ENCODE results near the gene IFT43. TPM values are rescaled to one million over a fixed set of nuclear protein-coding genes. Genes with fewer than 3 reads are reported as not detected.

IFT43 gene
- total RNA-seq, 2 experiments from 2014 or later: 7.6 to 10.4 TPM

DNA sequence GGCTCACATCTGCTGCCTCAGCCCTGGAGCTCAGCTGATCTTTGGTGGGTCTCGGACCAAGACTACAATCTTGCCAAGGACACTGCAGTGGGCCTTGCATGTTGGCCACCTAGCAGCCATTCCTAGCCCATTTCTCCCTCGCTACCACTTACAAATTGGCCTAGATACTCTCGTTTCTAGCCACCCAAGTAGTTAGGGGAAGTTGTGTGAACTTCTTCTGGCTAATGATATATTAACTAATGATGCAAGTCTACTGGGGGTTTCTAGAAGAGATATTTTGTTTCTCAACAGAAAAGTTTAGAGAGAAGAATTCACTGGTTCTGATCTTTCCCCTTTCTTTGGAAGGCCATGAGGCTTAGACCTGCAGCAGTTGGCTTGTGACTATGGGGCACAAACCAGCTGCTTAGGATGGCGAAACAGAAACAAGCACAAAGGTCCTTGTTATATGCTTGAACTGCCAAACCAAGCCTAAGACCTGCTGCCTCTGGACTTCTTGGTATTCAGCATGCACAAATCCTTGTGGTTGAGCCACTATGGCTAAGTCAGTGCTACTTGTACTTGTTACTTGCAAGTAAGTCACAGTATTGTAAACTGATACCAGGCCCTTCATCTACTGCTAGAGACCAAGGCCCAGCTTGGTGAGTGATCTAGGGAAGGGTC, 135.7 kb downstream of the IFT43 start:
- ChIA-PET POLR2A (no interaction called here), CTCF (no interaction called here)
- Mint-ChIP-seq H3K36me3 (ENCODE audit: low read depth) (no peaks in the 10 kb centered on the region), H3K4me3 (no peak overlapping the region), H3K27me3 (peaks cover 4% of the 10 kb centered on the region), H3K4me1 (ENCODE audit: low read depth) (no peaks in the 10 kb centered on the region), H3K27ac (no peak overlapping the region), H3K9me3 (no peaks in the 10 kb centered on the region)
- no peak for DNase-seq
- intact Hi-C loops (cut with micrococcal nuclease): no loop called here
- TF ChIP-seq, protein P1, sequence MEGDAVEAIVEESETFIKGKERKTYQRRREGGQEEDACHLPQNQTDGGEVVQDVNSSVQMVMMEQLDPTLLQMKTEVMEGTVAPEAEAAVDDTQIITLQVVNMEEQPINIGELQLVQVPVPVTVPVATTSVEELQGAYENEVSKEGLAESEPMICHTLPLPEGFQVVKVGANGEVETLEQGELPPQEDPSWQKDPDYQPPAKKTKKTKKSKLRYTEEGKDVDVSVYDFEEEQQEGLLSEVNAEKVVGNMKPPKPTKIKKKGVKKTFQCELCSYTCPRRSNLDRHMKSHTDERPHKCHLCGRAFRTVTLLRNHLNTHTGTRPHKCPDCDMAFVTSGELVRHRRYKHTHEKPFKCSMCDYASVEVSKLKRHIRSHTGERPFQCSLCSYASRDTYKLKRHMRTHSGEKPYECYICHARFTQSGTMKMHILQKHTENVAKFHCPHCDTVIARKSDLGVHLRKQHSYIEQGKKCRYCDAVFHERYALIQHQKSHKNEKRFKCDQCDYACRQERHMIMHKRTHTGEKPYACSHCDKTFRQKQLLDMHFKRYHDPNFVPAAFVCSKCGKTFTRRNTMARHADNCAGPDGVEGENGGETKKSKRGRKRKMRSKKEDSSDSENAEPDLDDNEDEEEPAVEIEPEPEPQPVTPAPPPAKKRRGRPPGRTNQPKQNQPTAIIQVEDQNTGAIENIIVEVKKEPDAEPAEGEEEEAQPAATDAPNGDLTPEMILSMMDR (IDR thresholded peaks at IDR 0.05): no peak
- no peak for ATAC-seq

DNA sequence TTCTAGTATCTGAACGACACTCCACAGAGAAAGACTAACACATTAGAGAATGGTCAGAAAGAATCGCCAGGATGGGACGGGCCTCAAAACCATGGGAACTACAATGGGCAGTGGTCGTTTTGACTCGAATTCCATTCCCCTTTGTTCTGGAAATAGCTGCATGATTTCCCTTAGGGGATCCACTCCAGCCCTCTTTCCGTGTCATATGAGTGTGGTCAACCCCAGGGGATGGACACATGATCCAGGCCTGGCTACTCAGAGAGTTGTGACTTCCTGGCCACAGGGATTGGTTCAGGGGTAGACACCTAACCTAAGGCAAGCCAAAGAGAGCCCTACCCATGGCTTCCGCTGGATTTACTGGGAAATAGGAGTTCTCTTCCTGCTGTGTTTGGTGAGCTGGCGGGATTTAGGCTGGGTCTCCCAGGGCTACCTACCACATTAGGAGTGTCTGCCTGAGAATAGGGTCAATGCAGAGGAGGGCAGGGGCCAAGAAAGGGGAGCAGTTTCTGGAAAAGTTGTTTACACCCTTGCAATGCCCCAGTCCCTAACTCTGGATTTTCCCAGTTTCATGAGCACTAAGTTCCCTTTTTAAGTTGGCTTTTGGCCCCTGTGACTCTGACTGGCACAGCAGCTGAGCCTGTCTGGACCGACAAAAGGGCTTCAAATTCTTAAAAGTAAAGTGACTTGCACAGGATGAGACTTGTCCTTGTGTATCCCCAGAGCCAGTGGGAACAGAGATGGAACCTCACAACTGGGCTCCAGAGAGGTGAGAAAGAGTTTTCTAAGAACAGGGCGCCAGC, 138.1 kb downstream of the IFT43 start:
- no peak for DNase-seq
- Mint-ChIP-seq H3K36me3 (ENCODE audit: low read depth) (no peaks in the 10 kb centered on the region), H3K4me1 (ENCODE audit: low read depth) (no peaks in the 10 kb centered on the region), H3K27me3 (peaks cover 13% of the 10 kb centered on the region), H3K9me3 (no peaks in the 10 kb centered on the region), H3K4me3 (no peak overlapping the region), H3K27ac (no peak overlapping the region)
- ChIA-PET POLR2A (no interaction called here), CTCF (interaction anchor here (1.1 kb wide), 1 partner anchor 28 kb away, joined by 3 read pairs; no protein-coding TSS in a partner anchor)
- intact Hi-C loops (cut with micrococcal nuclease): no loop called here
- TF ChIP-seq, protein P1 (IDR thresholded peaks at IDR 0.05): no peak
- ATAC-seq: no peak

DNA sequence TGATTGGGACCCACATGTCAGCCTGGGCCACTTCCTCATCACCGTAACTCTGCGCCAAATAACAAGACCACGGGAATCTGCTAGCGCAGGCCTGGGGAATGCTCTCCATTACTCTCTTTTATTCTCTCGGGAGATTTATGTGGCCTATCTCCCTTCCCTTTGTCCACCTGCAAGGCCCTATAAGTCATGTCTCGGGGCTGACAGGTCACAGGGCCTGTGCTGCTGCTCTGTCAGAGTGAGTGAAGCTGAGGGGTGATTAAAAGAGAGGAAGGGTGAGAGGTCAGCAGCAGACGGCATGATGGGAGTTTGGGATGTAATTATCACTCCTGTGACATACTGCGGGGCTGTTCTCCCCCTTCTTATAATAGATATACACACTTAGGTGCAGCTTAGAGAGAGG, 139.9 kb downstream of the IFT43 start:
- TF ChIP-seq, protein P1 (IDR thresholded peaks at IDR 0.05): no peak
- no peak overlapping the region for H3K4me3 Mint-ChIP-seq
- intact Hi-C loops (cut with micrococcal nuclease): no loop called here
- ChIA-PET CTCF (no interaction called here), POLR2A (no interaction called here)
- H3K4me1 Mint-ChIP-seq (ENCODE audit: low read depth): no peaks in the 10 kb centered on the region
- no peaks in the 10 kb centered on the region for H3K9me3 Mint-ChIP-seq
- H3K27ac Mint-ChIP-seq: no peak overlapping the region
- DNase-seq: no peak
- H3K27me3 Mint-ChIP-seq: peaks cover 18% of the 10 kb centered on the region
- ATAC-seq: no peak
- H3K36me3 Mint-ChIP-seq (ENCODE audit: low read depth): no peaks in the 10 kb centered on the region

- intact Hi-C loops (cut with micrococcal nuclease): no loop called here
- no peak overlapping the region for H3K4me3 Mint-ChIP-seq
- H3K4me1 Mint-ChIP-seq (ENCODE audit: low read depth): no peaks in the 10 kb centered on the region
- DNase-seq (no peak), ATAC-seq (no peak)
- peaks cover 24% of the 10 kb centered on the region for H3K27me3 Mint-ChIP-seq
- ChIA-PET CTCF (no interaction called here), POLR2A (no interaction called here)
- no peaks in the 10 kb centered on the region for H3K9me3 Mint-ChIP-seq
- TF ChIP-seq, protein P1 (IDR thresholded peaks at IDR 0.05): no peak
- no peaks in the 10 kb centered on the region for H3K36me3 Mint-ChIP-seq (ENCODE audit: low read depth)
- H3K27ac Mint-ChIP-seq: no peak overlapping the region
These were observed 140.5 kb downstream of the IFT43 start for GRCh38 chr14:76126076-76126475.

GRCh38 chr14:76129851-76130576, 144.5 kb downstream of the IFT43 start:
- Mint-ChIP-seq H3K4me1 (ENCODE audit: low read depth) (no peaks in the 10 kb centered on the region), H3K9me3 (no peaks in the 10 kb centered on the region), H3K27me3 (peaks cover 42% of the 10 kb centered on the region), H3K27ac (no peak overlapping the region), H3K4me3 (no peak overlapping the region), H3K36me3 (ENCODE audit: low read depth) (no peaks in the 10 kb centered on the region)
- DNase-seq: no peak
- TF ChIP-seq, protein P1 (IDR thresholded peaks at IDR 0.05): no peak
- CTCF ChIA-PET: no interaction called here
- no peak for ATAC-seq
- POLR2A ChIA-PET: no interaction called here
- intact Hi-C loops (cut with micrococcal nuclease): no loop called here

Data from activated CD8-positive, alpha-beta T cell treated with anti-CD3 and anti-CD28 coated beads for 36 hours (primary cell).